HepG2 (cell line): Measurements from ENCODE around the gene CBX7. TPM values are rescaled to one million over a fixed set of nuclear protein-coding genes. Genes with fewer than 3 reads are reported as not detected.

Source experiments
- HES4 ChIP-seq: sonication (generic); formaldehyde crosslinking; IDR thresholded peaks from 2 replicates; pipeline ENCODE4 v1.9.0; 2021; ENCODE audit warnings: mild to moderate bottlenecking, missing genetic modification reagents, borderline replicate concordance
- MED1 ChIP-seq: sonication (generic); formaldehyde crosslinking; IDR thresholded peaks from 2 replicates; pipeline ENCODE4 v1.4.0; 2020; ENCODE audit warnings: missing genetic modification reagents
- PITX1 ChIP-seq: sonication (generic); formaldehyde crosslinking; IDR thresholded peaks from 2 replicates; pipeline ENCODE4 v1.5.1; 2020; ENCODE audit warnings: mild to moderate bottlenecking, missing genetic modification reagents
- RARA ChIP-seq: IDR thresholded peaks from 2 replicates; pipeline ENCODE4 v1.6.1; 2016; ENCODE audit warnings: missing genetic modification reagents, missing compliant biosample characterization
- SKI ChIP-seq: fragments of 450-650 bp; IDR thresholded peaks from one replicate; pipeline ENCODE4 v1.6.1; 2018; ENCODE audit warnings: mild to moderate bottlenecking; ENCODE audit not compliant: partially characterized antibody
- SNAI1 ChIP-seq: sonication (generic); formaldehyde crosslinking; IDR thresholded peaks from 2 replicates; pipeline ENCODE4 v1.5.0; 2020; ENCODE audit warnings: mild to moderate bottlenecking, missing genetic modification reagents, borderline replicate concordance
- SRSF9 ChIP-seq: fragments of 200-400 bp; formaldehyde crosslinking; IDR thresholded peaks from 2 replicates; pipeline ENCODE4 v1.6.1; 2018; ENCODE audit warnings: borderline replicate concordance, mild to moderate bottlenecking, low read depth, low read length; ENCODE audit not compliant: insufficient read depth, poor library complexity, severe bottlenecking
- TCF7L2 ChIP-seq: IDR thresholded peaks from 2 replicates; pipeline ENCODE4 v1.6.1; 2011; ENCODE audit warnings: mild to moderate bottlenecking, low read depth, low read length, moderate library complexity
- ZNF232 ChIP-seq: sonication (generic); formaldehyde crosslinking; IDR thresholded peaks from 2 replicates; pipeline ENCODE4 v1.4.0; 2020; ENCODE audit warnings: missing genetic modification reagents, borderline replicate concordance
- ZNF546 ChIP-seq: sonication (generic); formaldehyde crosslinking; conservative IDR thresholded peaks from 2 replicates; pipeline ENCODE4 v1.8.1; 2023; ENCODE audit warnings: mild to moderate bottlenecking, missing genetic modification reagents
- ZNF577 ChIP-seq: sonication (generic); formaldehyde crosslinking; IDR thresholded peaks from 2 replicates; pipeline ENCODE4 v1.4.0; 2020; ENCODE audit warnings: mild to moderate bottlenecking, low read depth, missing genetic modification reagents, borderline replicate concordance
- ZNF614 ChIP-seq: IDR thresholded peaks from 2 replicates; pipeline ENCODE4 v1.6.1; 2018; ENCODE audit warnings: missing biosample characterization, missing genetic modification reagents, inconsistent platforms, borderline replicate concordance
- ZNF775 ChIP-seq: sonication (generic); formaldehyde crosslinking; IDR thresholded peaks from 2 replicates; pipeline ENCODE4 v1.4.0; 2020; ENCODE audit warnings: missing genetic modification reagents, mild to moderate bottlenecking, moderate library complexity, borderline replicate concordance
- ZNF781 ChIP-seq: sonication (generic); formaldehyde crosslinking; IDR thresholded peaks from 2 replicates; pipeline ENCODE4 v1.5.1; 2020; ENCODE audit warnings: borderline replicate concordance, mild to moderate bottlenecking, missing genetic modification reagents; ENCODE audit errors: not compliant biosample characterization
- ZNF839 ChIP-seq: sonication (generic); formaldehyde crosslinking; IDR thresholded peaks from 2 replicates; pipeline ENCODE4 v1.4.0; 2020; ENCODE audit warnings: missing genetic modification reagents, mild to moderate bottlenecking, borderline replicate concordance
- ZNF878 ChIP-seq: sonication (generic); formaldehyde crosslinking; IDR thresholded peaks from 2 replicates; pipeline ENCODE4 v1.8.1; 2023; ENCODE audit warnings: mild to moderate bottlenecking, missing genetic modification reagents, moderate library complexity
- ZSCAN29 ChIP-seq: sonication (generic); formaldehyde crosslinking; conservative IDR thresholded peaks from 2 replicates; pipeline ENCODE4 v1.4.0; 2020; ENCODE audit warnings: mild to moderate bottlenecking, missing genetic modification reagents
- polyA plus RNA-seq, 8 experiments: library from polyadenylated mRNA; depleted of rRNA in 3 of 8; stranded (reverse) in 7 of 8; unstranded in 1 of 8; fragments of >200 nt; fragmentation: Illumina TruSeq in 4 of 8; extraction: Trizol in 4 of 8; gene quantifications; 2 replicates each; pipeline versions ENCODE4 v1.2.1 to v1.2.3, GENCODE V29; 2011 to 2016; ENCODE audit warnings: low read depth in 4 of 8, missing spikeins in 1 of 8, mixed read lengths in 1 of 8; ENCODE audit not compliant: insufficient read depth in 1 of 8
- total RNA-seq, 5 experiments: library from RNA; depleted of rRNA; stranded (reverse); fragments of >200 nt; fragmentation: Illumina TruSeq; extraction: Trizol; gene quantifications; 2 replicates each; pipeline ENCODE4 v1.2.3, GENCODE V29; 2016; ENCODE audit warnings: low read depth in 1 of 5
- TF ChIP-seq, protein P1 (sequence below): sonication (generic); formaldehyde crosslinking; IDR thresholded peaks from 2 replicates; pipeline ENCODE4 v1.5.1; 2020; ENCODE audit warnings: mild to moderate bottlenecking, moderate library complexity, missing genetic modification reagents
- TF ChIP-seq, protein P2 (sequence below): sonication (generic); formaldehyde crosslinking; IDR thresholded peaks from 2 replicates; pipeline ENCODE4 v1.8.0; 2022; ENCODE audit warnings: mild to moderate bottlenecking, missing genetic modification reagents; ENCODE audit not compliant: insufficient replicate concordance
- TF ChIP-seq, protein P3 (sequence below): sonication (generic); formaldehyde crosslinking; IDR thresholded peaks from 2 replicates; pipeline ENCODE4 v1.4.0; 2020; ENCODE audit warnings: low read depth, missing genetic modification reagents
- TF ChIP-seq, protein P4 (sequence below): sonication (generic); formaldehyde crosslinking; IDR thresholded peaks from 2 replicates; pipeline ENCODE4 v1.8.0; 2022; ENCODE audit warnings: mild to moderate bottlenecking, missing genetic modification reagents, borderline replicate concordance

Gene CBX7
- total and polyA plus RNA-seq, 2 of the 13 experiments (the other 11 are each of a cell fraction or from before 2014, with no cell fraction given) = 0.35 to 4.9 TPM

DNA sequence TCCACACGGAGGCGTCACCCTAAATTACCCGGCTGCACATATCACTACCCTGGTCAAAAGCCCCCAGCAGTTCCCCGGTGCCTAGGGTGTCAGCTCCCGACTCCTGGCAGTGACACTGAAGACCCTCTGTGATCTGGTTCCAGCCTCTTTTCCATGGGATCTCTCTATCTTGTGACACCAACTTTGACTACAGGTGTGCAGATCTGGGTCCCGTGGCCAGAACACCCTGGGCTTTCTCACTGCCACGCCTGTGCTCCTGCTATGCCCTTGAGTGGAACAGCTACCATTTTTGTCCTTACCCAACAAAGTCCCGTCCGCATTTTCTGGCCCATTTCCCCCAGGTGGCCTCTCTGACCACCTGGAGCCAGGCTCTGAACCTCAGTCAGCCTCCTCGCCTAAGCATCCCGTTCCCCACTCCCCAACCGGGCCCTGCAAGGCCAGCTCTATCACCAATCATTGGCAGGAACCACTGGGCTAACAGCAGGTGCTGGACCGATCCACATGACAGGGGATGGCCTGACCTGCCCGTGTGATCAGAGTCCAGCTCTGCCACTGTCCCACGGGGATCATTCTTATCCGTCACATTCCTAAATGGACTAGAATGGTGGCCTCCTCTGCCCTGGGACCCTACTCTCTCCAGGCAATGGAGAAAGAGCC lies 20.7 kb upstream of the CBX7 start (continued):
- TF ChIP-seq ZNF232 (no peak), SNAI1 (CRISPR knock-in tag) (no peak), MED1 (peak; percentile 14; the same call in 1 of the 2 replicates), TCF7L2 (no peak), ZNF878 (CRISPR knock-in tag) (no peak), HES4 (CRISPR knock-in tag) (no peak), SKI (no peak), ZNF839 (no peak), ZSCAN29 (no peak), ZNF614 (CRISPR knock-in tag) (no peak), ZNF577 (CRISPR knock-in tag) (no peak), ZNF775 (CRISPR knock-in tag) (no peak), ZNF546 (CRISPR knock-in tag) (no peak), SRSF9 (no peak), ZNF781 (CRISPR knock-in tag) (peak; percentile 49), PITX1 (CRISPR knock-in tag) (no peak), RARA (CRISPR knock-in tag) (0 out of 2 replicates have a peak, but pooled peaks have one; percentile 6)
- TF ChIP-seq, protein P1, sequence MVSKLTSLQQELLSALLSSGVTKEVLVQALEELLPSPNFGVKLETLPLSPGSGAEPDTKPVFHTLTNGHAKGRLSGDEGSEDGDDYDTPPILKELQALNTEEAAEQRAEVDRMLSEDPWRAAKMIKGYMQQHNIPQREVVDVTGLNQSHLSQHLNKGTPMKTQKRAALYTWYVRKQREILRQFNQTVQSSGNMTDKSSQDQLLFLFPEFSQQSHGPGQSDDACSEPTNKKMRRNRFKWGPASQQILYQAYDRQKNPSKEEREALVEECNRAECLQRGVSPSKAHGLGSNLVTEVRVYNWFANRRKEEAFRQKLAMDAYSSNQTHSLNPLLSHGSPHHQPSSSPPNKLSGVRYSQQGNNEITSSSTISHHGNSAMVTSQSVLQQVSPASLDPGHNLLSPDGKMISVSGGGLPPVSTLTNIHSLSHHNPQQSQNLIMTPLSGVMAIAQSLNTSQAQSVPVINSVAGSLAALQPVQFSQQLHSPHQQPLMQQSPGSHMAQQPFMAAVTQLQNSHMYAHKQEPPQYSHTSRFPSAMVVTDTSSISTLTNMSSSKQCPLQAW (CRISPR knock-in tag) = 0 out of 2 replicates have a peak, but pooled peaks have one; percentile 19
- TF ChIP-seq, protein P2, sequence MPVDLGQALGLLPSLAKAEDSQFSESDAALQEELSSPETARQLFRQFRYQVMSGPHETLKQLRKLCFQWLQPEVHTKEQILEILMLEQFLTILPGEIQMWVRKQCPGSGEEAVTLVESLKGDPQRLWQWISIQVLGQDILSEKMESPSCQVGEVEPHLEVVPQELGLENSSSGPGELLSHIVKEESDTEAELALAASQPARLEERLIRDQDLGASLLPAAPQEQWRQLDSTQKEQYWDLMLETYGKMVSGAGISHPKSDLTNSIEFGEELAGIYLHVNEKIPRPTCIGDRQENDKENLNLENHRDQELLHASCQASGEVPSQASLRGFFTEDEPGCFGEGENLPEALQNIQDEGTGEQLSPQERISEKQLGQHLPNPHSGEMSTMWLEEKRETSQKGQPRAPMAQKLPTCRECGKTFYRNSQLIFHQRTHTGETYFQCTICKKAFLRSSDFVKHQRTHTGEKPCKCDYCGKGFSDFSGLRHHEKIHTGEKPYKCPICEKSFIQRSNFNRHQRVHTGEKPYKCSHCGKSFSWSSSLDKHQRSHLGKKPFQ (CRISPR knock-in tag) = no peak
- TF ChIP-seq, protein P3, sequence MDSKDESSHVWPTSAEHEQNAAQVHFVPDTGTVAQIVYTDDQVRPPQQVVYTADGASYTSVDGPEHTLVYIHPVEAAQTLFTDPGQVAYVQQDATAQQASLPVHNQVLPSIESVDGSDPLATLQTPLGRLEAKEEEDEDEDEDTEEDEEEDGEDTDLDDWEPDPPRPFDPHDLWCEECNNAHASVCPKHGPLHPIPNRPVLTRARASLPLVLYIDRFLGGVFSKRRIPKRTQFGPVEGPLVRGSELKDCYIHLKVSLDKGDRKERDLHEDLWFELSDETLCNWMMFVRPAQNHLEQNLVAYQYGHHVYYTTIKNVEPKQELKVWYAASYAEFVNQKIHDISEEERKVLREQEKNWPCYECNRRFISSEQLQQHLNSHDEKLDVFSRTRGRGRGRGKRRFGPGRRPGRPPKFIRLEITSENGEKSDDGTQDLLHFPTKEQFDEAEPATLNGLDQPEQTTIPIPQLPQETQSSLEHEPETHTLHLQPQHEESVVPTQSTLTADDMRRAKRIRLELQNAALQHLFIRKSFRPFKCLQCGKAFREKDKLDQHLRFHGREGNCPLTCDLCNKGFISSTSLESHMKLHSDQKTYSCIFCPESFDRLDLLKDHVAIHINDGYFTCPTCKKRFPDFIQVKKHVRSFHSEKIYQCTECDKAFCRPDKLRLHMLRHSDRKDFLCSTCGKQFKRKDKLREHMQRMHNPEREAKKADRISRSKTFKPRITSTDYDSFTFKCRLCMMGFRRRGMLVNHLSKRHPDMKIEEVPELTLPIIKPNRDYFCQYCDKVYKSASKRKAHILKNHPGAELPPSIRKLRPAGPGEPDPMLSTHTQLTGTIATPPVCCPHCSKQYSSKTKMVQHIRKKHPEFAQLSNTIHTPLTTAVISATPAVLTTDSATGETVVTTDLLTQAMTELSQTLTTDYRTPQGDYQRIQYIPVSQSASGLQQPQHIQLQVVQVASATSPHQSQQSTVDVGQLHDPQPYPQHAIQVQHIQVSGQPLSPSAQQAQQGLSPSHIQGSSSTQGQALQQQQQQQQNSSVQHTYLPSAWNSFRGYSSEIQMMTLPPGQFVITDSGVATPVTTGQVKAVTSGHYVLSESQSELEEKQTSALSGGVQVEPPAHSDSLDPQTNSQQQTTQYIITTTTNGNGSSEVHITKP (CRISPR knock-in tag) = peak; percentile 74
- TF ChIP-seq, protein P4, sequence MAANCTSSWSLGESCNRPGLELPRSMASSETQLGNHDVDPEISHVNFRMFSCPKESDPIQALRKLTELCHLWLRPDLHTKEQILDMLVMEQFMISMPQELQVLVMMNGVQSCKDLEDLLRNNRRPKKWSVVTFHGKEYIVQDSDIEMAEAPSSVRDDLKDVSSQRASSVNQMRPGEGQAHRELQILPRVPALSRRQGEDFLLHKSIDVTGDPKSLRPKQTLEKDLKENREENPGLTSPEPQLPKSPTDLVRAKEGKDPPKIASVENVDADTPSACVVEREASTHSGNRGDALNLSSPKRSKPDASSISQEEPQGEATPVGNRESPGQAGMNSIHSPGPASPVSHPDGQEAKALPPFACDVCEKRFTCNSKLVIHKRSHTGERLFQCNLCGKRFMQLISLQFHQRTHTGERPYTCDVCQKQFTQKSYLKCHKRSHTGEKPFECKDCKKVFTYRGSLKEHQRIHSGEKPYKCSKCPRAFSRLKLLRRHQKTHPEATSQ = no peak
